GM18508 (cell line): Measurements from ENCODE around the gene JAKMIP1.

Experiments used
- ATAC-seq: cut with Tn5 transposase; IDR thresholded peaks from one replicate; pipeline ENCODE4 v1.9.1; 2021; ENCODE audit warnings: moderate number of reproducible peaks; ENCODE audit not compliant: insufficient read depth, unreplicated experiment

The JAKMIP1 gene

GRCh38 chr4:6107886-6108285, 92.5 kb downstream of the JAKMIP1 start:
- no peak for ATAC-seq

- no peak for ATAC-seq
Measured at GRCh38 chr4:6107114-6107791, 93.1 kb downstream of the JAKMIP1 start.

GRCh38 chr4:6106156-6106555, 94.2 kb downstream of the JAKMIP1 start:
- no peak for ATAC-seq

GRCh38 chr4:6105311-6105911, 94.9 kb downstream of the JAKMIP1 start:
- no peak for ATAC-seq

- ATAC-seq, result no peak
Measured at GRCh38 chr4:6104541-6105130, 95.7 kb downstream of the JAKMIP1 start.

GRCh38 chr4:6097581-6097980, 102.8 kb downstream of the JAKMIP1 start:
- ATAC-seq, result no peak

GRCh38 chr4:6095897-6096296, 104.5 kb downstream of the JAKMIP1 start:
- ATAC-seq, result no peak

GRCh38 chr4:6095023-6095752, 105.2 kb downstream of the JAKMIP1 start:
- no peak for ATAC-seq

GRCh38 chr4:6093671-6094070, 106.7 kb downstream of the JAKMIP1 start:
- ATAC-seq, result no peak

- no peak for ATAC-seq
Measured at GRCh38 chr4:6092971-6093370, 107.4 kb downstream of the JAKMIP1 start.

- no peak for ATAC-seq
Measured at GRCh38 chr4:6092131-6092530, 108.2 kb downstream of the JAKMIP1 start.

- ATAC-seq, result no peak
Measured at GRCh38 chr4:6090931-6091330, 109.4 kb downstream of the JAKMIP1 start.

- ATAC-seq, result no peak
Measured at GRCh38 chr4:6088950-6089349, 111.4 kb downstream of the JAKMIP1 start.

GRCh38 chr4:6087669-6088341, 112.5 kb downstream of the JAKMIP1 start:
- no peak for ATAC-seq

- ATAC-seq, result no peak
Measured at GRCh38 chr4:6086846-6087245, 113.5 kb downstream of the JAKMIP1 start.

- ATAC-seq, result no peak
Measured at GRCh38 chr4:6085691-6086628, 114.4 kb downstream of the JAKMIP1 start.

GRCh38 chr4:6085028-6085690, 115.2 kb downstream of the JAKMIP1 start:
- ATAC-seq, result no peak

GRCh38 chr4:6079965-6080364, 120.4 kb downstream of the JAKMIP1 start:
- ATAC-seq, result no peak

GRCh38 chr4:6078560-6078959, 121.8 kb downstream of the JAKMIP1 start:
- no peak for ATAC-seq
